Chondrocyte (in vitro differentiated cells): ENCODE measurements around the gene FLRT1. TPM values are rescaled to one million over a fixed set of nuclear protein-coding genes. Genes with fewer than 3 reads are reported as not detected.

Experiments used
- DNase-seq: peaks from one replicate; pipeline ENCODE4 v3.0.0; 2021; ENCODE audit warnings: mixed read lengths, low spot score
- H3K27ac Mint-ChIP-seq: one replicate; pipeline ENCODE4 v1.8.0; 2021; ENCODE audit warnings: mild to moderate bottlenecking, moderate library complexity, mixed read lengths; ENCODE audit not compliant: unreplicated experiment
- H3K27me3 Mint-ChIP-seq: 2 replicates; pipeline ENCODE4 v1.8.0; 2021; ENCODE audit warnings: low read depth, mixed read lengths
- H3K36me3 Mint-ChIP-seq: 2 replicates; pipeline ENCODE4 v1.8.0; 2021; ENCODE audit warnings: low read depth, mixed read lengths
- H3K4me1 Mint-ChIP-seq: 2 replicates; pipeline ENCODE4 v1.8.0; 2021; ENCODE audit warnings: low read depth, mild to moderate bottlenecking, mixed read lengths
- H3K4me3 Mint-ChIP-seq: one replicate; pipeline ENCODE4 v1.8.0; 2021; ENCODE audit warnings: mild to moderate bottlenecking, moderate library complexity, mixed read lengths; ENCODE audit not compliant: unreplicated experiment
- H3K9me3 Mint-ChIP-seq: 2 replicates; pipeline ENCODE4 v1.8.0; 2021; ENCODE audit warnings: low read depth, mixed read lengths
- CTCF ChIP-seq: fragments of 200-600 bp; sonication (generic); IDR thresholded peaks from 2 replicates; pipeline ENCODE4 v1.5.0; 2021; ENCODE audit warnings: antibody characterized with exemption, mild to moderate bottlenecking, moderate library complexity
- total RNA-seq: library from RNA; stranded (reverse); gene quantifications from 3 replicates; pipeline ENCODE4 v1.2.1, GENCODE V29; 2021

Gene FLRT1
- total RNA-seq, 1 donor from 2014 or later, result 0.22 TPM

GRCh38 chr11:64065141-64065465 lies 29.4 kb downstream of the FLRT1 start:
- no peaks in the 10 kb centered on the region for H3K9me3 Mint-ChIP-seq
- H3K4me3 Mint-ChIP-seq, result no peak overlapping the region
- no peaks in the 10 kb centered on the region for H3K27me3 Mint-ChIP-seq
- H3K4me1 Mint-ChIP-seq, result peaks cover 3% of the 10 kb centered on the region
- no peak overlapping the region for H3K27ac Mint-ChIP-seq
- H3K36me3 Mint-ChIP-seq, result peaks cover 1% of the 10 kb centered on the region
- DNase-seq, result no peak
- no peak for TF ChIP-seq CTCF

DNA sequence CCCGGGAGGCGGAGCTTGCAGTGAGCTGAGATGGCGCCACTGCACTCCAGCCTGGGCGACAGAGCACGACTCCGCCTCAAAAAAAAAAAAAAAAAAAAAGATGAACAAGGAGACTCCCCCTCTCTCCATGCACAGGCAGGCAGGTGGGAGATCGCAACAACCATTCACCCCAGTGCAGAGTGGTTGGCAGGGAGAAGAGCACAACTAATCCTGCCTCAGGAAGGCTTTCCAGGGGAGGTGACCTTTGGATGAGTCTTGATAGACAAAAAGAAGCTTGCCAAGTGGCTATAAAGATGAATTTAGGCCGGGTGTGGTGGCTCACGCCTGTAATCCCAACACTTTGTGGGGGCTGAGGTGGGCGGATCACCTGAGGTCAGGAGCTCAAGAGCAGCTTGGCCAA lies 30.0 kb downstream of the FLRT1 start:
- Mint-ChIP-seq H3K27me3 (no peaks in the 10 kb centered on the region), H3K9me3 (no peaks in the 10 kb centered on the region), H3K36me3 (peaks cover 1% of the 10 kb centered on the region), H3K4me3 (no peak overlapping the region), H3K4me1 (peaks cover 3% of the 10 kb centered on the region), H3K27ac (no peak overlapping the region)
- TF ChIP-seq CTCF, result no peak
- DNase-seq, result no peak

DNA sequence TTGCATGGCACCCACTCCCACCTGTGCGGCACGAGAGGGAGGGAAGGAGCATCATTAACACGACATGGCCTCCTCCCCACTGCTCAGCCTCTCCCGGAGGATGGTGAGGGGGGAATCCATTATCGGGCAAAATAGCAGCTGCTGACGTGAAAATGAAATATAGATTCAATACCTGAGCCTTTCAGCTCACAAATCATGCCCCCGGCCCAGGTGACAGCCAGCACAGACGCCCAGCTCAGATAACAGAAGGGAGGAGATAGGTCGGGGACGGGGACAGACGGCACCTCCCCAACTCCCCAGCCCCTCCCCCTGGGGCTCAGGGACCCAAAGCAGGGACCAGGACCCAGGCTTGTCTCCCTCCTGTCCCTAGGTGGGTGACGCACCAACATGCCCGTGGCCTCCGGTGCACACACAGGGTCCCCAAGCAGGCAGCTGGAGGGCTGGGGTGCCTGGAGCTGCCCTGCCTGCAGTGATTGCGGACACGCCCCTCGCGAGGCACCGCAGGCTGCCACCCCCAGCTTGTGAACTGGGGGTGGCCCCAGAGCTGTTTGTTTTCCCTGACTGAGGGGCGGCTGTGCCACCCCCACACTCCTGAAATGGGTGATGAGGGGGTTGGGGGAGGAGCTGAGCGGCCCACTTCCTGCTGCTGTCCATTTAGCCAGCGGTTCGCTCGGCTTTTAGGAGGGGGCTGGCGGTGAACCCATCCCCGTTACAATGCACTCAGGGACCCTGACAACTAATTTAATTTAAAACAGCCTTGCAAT lies 31.7 kb downstream of the FLRT1 start:
- Mint-ChIP-seq H3K27ac (no peak overlapping the region), H3K4me1 (no peaks in the 10 kb centered on the region), H3K27me3 (no peaks in the 10 kb centered on the region), H3K4me3 (no peak overlapping the region), H3K36me3 (peaks cover 1% of the 10 kb centered on the region), H3K9me3 (no peaks in the 10 kb centered on the region)
- no peak for TF ChIP-seq CTCF
- no peak for DNase-seq

GRCh38 chr11:64068705-64069400 lies 33.1 kb downstream of the FLRT1 start:
- no peak for TF ChIP-seq CTCF
- peaks cover 1% of the 10 kb centered on the region for H3K36me3 Mint-ChIP-seq
- DNase-seq, result no peak
- H3K4me3 Mint-ChIP-seq, result no peak overlapping the region
- no peaks in the 10 kb centered on the region for H3K27me3 Mint-ChIP-seq
- H3K4me1 Mint-ChIP-seq, result no peaks in the 10 kb centered on the region
- no peak overlapping the region for H3K27ac Mint-ChIP-seq
- no peaks in the 10 kb centered on the region for H3K9me3 Mint-ChIP-seq

DNA sequence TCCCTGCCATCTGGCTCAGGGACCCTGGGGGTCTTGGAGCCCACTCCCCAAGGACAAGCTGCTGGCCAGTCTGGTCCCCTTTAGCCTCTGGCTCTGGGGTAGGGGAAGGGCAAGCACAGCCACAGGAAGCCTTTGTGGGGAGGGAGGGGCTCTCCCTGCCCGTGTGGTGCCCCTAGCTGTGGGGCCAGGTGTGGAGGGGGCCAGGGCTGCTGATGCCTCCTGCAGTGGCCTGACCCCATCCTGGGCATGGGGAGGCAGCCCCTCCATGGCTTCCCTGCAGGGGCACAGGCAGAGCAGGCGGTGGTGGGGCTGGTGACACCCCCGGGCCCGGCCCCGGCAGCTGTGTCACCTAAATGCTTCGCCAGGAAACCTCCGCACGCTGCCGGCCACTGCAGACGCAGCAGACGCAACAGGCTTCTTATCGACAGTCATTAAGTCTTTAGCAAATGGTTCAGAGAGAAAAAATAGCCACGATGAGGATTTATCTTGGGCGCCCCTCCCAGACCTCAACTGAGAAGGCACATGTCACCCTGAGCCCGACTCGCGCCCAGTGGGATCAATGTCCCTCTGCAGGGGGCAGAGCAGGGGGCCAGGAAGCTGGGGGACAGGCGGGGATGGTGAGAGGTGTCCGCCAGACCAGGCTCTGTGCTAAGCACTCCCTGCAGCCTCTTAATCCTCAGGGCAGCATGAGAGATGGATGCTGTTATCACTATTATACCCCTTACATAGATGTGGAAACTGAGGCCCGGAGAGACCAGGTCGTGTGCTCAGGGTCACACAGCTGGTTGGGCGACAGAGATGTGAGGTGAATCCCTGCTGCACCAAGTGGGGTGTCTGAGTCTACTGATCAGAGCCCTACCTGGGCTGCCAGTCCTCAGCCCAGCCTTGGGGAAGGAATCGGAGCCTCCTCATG lies 33.9 kb downstream of the FLRT1 start:
- H3K36me3 Mint-ChIP-seq, result peaks cover 1% of the 10 kb centered on the region
- no peak overlapping the region for H3K27ac Mint-ChIP-seq
- no peak for TF ChIP-seq CTCF
- H3K9me3 Mint-ChIP-seq, result no peaks in the 10 kb centered on the region
- no peaks in the 10 kb centered on the region for H3K27me3 Mint-ChIP-seq
- H3K4me3 Mint-ChIP-seq, result no peak overlapping the region
- H3K4me1 Mint-ChIP-seq, result no peaks in the 10 kb centered on the region
- no peak for DNase-seq
